Measurements from ENCODE around the gene CTNND2. TPM values are rescaled to one million over a fixed set of nuclear protein-coding genes. Genes with fewer than 3 reads are reported as not detected.
"Not testable (repeated sequence)": the region's sequence is repeated elsewhere in the genome, so short reads cannot be mapped to it uniquely, and the experiment has no call there.

CTNND2 gene
- polyA plus RNA-seq, 1 experiment, result not detected

GRCh38 chr5:11069041-11069440, 835.2 kb downstream of the CTNND2 start:
- no peak for TF ChIP-seq CTCF (IDR thresholded peaks at IDR 0.05; ENCODE audit: low read depth, low read length)
- H3K9me3 ChIP-seq (ENCODE audit: control insufficient read depth, insufficient read depth, low read length), result no peaks in the 10 kb centered on the region
- no peak overlapping the region for H3K4me3 ChIP-seq (ENCODE audit: low read depth, low read length)
- no peaks in the 10 kb centered on the region for H3K27me3 ChIP-seq (ENCODE audit: control insufficient read depth, insufficient read depth, low read length)
- ChIA-PET CTCF (no interaction called here), POLR2A (no interaction called here)
- no peak for DNase-seq (ENCODE audit: low read depth, low spot score)
- no peak overlapping the region for H3K27ac ChIP-seq (ENCODE audit: low read depth, low read length)

DNA sequence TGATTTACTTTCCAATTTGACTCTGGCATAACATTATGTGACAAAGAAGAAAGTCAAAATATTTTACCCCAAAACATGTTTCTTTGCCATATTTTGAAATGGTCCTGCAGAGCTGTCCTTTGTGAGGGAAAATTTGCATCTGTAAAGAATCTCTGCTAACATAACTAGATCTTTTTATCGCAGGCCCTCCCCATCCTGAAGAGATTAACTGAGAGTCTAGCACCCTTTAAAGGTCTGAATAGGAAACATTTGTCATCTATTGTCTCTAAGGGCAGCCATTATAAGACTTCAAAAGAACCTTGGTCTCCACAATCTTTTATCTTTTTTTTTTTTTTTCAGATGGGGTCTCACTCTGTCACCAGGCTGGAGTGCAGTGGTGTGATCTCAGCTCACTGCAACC, 838.5 kb downstream of the CTNND2 start:
- H3K9me3 ChIP-seq (ENCODE audit: control insufficient read depth, insufficient read depth, low read length); H3K4me3 ChIP-seq (ENCODE audit: low read depth, low read length); DNase-seq (ENCODE audit: low read depth, low spot score); H3K27ac ChIP-seq (ENCODE audit: low read depth, low read length); POLR2A ChIA-PET; H3K27me3 ChIP-seq (ENCODE audit: control insufficient read depth, insufficient read depth, low read length): not testable (repeated sequence)
- CTCF ChIA-PET, result interaction anchor here (0.7 kb wide), 1 partner anchor 15 kb away, joined by 3 read pairs; no protein-coding TSS in a partner anchor

DNA sequence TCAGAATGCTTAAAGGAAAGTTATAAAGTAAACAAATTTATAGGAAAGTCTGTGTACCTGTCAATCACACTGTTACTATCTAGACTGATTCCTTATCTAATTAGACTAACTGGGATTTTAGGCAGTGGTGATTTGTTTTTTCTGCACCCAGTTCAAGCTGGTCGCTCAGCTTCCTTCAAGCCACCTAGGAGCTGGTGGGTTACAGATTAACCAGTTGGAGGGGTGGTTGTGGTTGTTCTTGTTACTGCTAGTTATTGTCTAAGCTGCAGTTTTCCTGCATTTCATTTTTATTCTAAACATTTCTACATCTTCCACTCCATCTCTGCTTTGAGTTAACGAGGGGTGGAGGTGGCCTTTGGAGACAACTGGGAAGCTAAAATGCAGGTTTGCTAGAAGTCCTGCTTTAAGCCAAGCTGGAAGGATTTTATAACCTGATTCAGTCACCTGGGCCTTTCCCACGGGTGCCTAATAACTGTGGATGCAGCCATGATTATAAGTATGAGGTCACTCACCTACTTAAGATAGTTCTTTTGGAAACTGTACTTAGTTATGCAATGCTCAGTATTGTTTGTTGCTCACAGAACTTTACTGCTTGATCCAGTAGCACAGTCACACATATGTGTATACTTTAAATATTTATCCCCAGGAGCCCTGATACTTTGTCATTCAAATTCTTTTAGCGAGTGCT, 839.3 kb downstream of the CTNND2 start:
- Histone ChIP-seq H3K9me3 (ENCODE audit: control insufficient read depth, insufficient read depth, low read length) (no peaks in the 10 kb centered on the region), H3K4me3 (ENCODE audit: low read depth, low read length) (no peak overlapping the region), H3K27me3 (ENCODE audit: control insufficient read depth, insufficient read depth, low read length) (no peaks in the 10 kb centered on the region), H3K27ac (ENCODE audit: low read depth, low read length) (no peak overlapping the region)
- DNase-seq (ENCODE audit: low read depth, low spot score), result no peak
- ChIA-PET CTCF (no interaction called here), POLR2A (no interaction called here)
- no peak for TF ChIP-seq CTCF (IDR thresholded peaks at IDR 0.05; ENCODE audit: low read depth, low read length)

GRCh38 chr5:11062397-11062796, 841.8 kb downstream of the CTNND2 start:
- no peaks in the 10 kb centered on the region for H3K9me3 ChIP-seq (ENCODE audit: control insufficient read depth, insufficient read depth, low read length)
- DNase-seq (ENCODE audit: low read depth, low spot score), result no peak
- no peaks in the 10 kb centered on the region for H3K27me3 ChIP-seq (ENCODE audit: control insufficient read depth, insufficient read depth, low read length)
- ChIA-PET CTCF (interaction anchor here (1.0 to 1.1 kb wide), 2 partner anchors 361 to 367 kb away, joined by 3 read pairs; no protein-coding TSS in a partner anchor), POLR2A (interaction anchor here (0.6 kb wide), 1 partner anchor 323 kb away, joined by 7 read pairs; no protein-coding TSS in a partner anchor)
- no peak overlapping the region for H3K27ac ChIP-seq (ENCODE audit: low read depth, low read length)
- H3K4me3 ChIP-seq (ENCODE audit: low read depth, low read length), result no peak overlapping the region
- TF ChIP-seq CTCF (IDR thresholded peaks at IDR 0.05; ENCODE audit: low read depth, low read length), result no peak

DNA sequence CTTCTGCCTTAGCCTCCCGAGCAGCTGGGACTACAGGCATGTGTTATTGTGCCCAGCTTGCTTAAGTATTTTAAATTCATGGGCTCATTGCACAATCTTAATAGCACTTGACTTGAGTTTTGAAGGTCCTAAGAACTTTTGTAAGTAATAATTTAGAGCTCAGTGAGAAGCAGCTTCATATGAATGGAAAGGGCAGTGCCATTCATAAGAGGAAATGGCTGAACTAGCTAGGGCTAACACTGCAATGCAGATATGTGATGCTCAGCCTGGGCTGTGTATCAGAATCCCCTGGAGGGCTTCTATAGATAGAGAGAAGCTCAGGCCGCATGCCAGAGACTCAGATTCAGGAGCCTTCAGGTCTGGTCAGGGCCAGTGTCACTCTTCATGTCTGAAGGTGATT, 847.7 kb downstream of the CTNND2 start:
- POLR2A ChIA-PET, result no interaction called here
- H3K4me3 ChIP-seq (ENCODE audit: low read depth, low read length), result no peak overlapping the region
- CTCF ChIA-PET, result no interaction called here
- peaks cover 2% of the 10 kb centered on the region for H3K27me3 ChIP-seq (ENCODE audit: control insufficient read depth, insufficient read depth, low read length)
- H3K9me3 ChIP-seq (ENCODE audit: control insufficient read depth, insufficient read depth, low read length), result no peaks in the 10 kb centered on the region
- H3K27ac ChIP-seq (ENCODE audit: low read depth, low read length), result no peak overlapping the region
- DNase-seq (ENCODE audit: low read depth, low spot score), result no peak
- TF ChIP-seq CTCF (IDR thresholded peaks at IDR 0.05; ENCODE audit: low read depth, low read length), result no peak
